22Rv1 (cell line): Measurements from ENCODE around the gene NCKIPSD.

Experiments used
- CTCF ChIP-seq: fragments of 450-650 bp; IDR thresholded peaks from 2 replicates; pipeline ENCODE4 v1.5.1; 2017; ENCODE audit warnings: mild to moderate bottlenecking
- ZFX ChIP-seq: fragments of 450-650 bp; IDR thresholded peaks from 2 replicates; pipeline ENCODE4 v1.6.1; 2017; ENCODE audit warnings: antibody characterized with exemption, borderline replicate concordance

GRCh38 chr3:48633256-48633655, 52.5 kb downstream of the NCKIPSD start:
- TF ChIP-seq CTCF (no peak), ZFX (no peak)
